ENCODE results near the gene TGM3.

TGM3 gene

DNA sequence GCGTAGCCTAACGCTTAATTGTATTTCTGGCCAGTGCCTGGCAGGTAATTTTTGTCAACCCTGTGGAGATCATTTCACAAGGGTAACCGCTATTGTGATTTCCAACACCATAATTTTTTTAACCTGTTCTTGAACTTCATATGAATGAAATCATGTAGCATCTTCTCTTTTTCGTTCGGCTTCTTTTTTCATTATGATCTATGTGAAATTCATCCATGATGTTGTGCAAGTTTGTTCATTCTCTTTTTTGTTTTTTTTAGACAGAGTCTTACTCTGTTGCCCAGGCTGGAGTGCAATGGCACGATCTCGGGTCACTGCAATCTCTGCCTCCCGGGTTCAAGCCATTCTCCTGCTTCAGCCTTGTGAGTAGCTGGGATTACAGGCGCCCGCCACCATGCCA is 42.5 kb upstream of the TGM3 start:
- no peak for DNase-seq (ENCODE audit: extremely low spot score)
- TF ChIP-seq, protein P1, sequence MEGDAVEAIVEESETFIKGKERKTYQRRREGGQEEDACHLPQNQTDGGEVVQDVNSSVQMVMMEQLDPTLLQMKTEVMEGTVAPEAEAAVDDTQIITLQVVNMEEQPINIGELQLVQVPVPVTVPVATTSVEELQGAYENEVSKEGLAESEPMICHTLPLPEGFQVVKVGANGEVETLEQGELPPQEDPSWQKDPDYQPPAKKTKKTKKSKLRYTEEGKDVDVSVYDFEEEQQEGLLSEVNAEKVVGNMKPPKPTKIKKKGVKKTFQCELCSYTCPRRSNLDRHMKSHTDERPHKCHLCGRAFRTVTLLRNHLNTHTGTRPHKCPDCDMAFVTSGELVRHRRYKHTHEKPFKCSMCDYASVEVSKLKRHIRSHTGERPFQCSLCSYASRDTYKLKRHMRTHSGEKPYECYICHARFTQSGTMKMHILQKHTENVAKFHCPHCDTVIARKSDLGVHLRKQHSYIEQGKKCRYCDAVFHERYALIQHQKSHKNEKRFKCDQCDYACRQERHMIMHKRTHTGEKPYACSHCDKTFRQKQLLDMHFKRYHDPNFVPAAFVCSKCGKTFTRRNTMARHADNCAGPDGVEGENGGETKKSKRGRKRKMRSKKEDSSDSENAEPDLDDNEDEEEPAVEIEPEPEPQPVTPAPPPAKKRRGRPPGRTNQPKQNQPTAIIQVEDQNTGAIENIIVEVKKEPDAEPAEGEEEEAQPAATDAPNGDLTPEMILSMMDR (IDR thresholded peaks at IDR 0.05; ENCODE audit: control extremely low read depth, extremely low read depth, low read depth, missing control alignments), result no peak
- CTCF ChIA-PET, result no interaction called here
- POLR2A ChIA-PET, result no interaction called here

DNA sequence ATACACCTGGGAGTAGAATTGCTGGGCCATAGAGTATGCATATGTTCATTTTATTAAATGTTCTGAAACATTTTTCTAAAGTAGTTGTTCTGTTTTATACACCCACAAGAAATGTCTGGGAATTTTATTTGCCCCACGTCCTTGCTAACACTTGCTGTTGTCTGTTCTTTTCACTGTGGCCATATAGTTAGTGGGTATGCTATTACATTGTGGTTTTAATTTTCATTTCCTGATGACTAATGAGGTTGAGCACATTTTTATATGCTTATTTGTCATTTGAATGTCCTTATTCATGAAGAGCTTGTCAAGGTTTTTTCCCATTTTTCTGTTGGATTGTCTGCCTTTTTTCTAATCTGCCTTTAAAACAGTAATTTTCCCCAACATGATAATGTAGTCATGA is 41.5 kb upstream of the TGM3 start:
- TF ChIP-seq, protein P1 (IDR thresholded peaks at IDR 0.05; ENCODE audit: control extremely low read depth, extremely low read depth, low read depth, missing control alignments), result no peak
- POLR2A ChIA-PET, result no interaction called here
- CTCF ChIA-PET, result no interaction called here
- DNase-seq (ENCODE audit: extremely low spot score), result no peak

DNA sequence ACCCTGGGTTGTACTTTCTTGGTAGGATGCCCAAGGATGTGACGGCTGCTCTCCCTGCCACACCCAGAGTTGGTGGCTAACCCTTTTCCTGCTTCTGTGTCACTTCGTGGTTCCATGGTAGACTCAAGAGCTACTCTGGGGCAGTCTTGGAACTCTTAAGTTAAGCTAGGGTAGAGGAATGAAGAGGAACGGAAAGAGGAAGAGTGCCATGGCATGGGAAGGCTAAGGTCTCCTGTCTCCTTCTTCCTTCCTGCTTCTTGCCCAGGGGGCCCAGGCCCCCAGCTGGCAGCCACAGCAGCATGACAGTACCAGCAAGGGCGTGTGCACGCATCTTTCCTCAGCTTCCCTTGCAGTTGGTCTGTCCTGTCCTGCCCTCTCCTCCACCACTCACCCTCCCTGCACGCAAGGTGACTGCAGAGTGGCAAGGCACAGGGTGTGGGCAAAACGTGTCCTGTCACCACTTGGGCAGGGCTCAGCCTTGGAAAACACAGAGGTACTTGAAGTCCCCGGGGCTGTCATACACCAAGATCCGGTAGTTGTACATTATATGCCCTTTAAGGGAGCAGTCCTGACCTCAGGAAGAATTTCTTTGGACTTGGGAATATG is 39.8 kb upstream of the TGM3 start:
- POLR2A ChIA-PET, result no interaction called here
- no peak for DNase-seq (ENCODE audit: extremely low spot score)
- TF ChIP-seq, protein P1 (IDR thresholded peaks at IDR 0.05; ENCODE audit: control extremely low read depth, extremely low read depth, low read depth, missing control alignments), result no peak
- CTCF ChIA-PET, result no interaction called here

DNA sequence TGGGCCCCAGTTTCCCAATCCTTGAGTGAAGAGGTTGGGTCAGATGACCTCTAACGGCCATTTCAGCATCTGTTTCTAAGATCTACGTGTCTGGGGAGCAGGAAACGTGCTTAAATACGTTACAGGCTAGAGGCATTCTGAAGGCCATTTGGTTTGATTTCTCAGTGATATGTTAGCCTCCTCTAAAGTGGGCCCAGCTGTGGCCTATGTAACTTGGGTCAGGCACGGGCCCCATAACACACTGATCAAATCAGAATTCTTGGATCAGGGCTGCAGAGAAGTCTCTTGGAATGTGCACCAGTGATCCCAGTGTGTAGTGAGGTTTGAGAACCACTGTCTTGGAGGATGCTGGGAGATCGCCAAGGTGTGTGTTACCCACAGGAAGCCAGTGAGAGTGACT is 36.1 kb upstream of the TGM3 start:
- TF ChIP-seq, protein P1 (IDR thresholded peaks at IDR 0.05; ENCODE audit: control extremely low read depth, extremely low read depth, low read depth, missing control alignments), result no peak
- no peak for DNase-seq (ENCODE audit: extremely low spot score)
- ChIA-PET POLR2A (no interaction called here), CTCF (interaction anchor here (1.2 to 1.3 kb wide), 3 partner anchors 11 to 87 kb away, joined by 3 to 6 read pairs (median 4); no protein-coding TSS in a partner anchor)

DNA sequence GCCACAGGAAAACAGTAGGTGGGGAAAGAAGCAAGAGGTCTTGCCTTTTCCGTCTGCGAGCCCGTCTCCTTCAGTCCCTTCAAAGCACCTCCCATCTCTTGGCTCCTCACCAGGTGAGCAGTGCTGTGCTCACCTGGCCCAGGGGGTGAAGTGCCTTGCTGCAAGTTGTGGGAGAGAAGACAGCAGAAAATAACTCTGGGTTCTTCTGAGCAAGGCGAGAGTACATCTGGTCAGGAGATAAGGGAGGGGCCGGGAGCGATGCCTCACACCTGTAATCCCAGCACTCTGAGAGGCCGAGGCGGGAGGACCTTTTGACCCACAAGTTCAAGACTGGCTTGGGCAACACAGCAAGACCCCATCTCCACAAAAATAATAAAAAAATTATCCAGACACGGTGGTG is 35.6 kb upstream of the TGM3 start:
- TF ChIP-seq, protein P1 (IDR thresholded peaks at IDR 0.05; ENCODE audit: control extremely low read depth, extremely low read depth, low read depth, missing control alignments), result no peak
- ChIA-PET POLR2A (no interaction called here), CTCF (no interaction called here)
- DNase-seq (ENCODE audit: extremely low spot score), result no peak

DNA sequence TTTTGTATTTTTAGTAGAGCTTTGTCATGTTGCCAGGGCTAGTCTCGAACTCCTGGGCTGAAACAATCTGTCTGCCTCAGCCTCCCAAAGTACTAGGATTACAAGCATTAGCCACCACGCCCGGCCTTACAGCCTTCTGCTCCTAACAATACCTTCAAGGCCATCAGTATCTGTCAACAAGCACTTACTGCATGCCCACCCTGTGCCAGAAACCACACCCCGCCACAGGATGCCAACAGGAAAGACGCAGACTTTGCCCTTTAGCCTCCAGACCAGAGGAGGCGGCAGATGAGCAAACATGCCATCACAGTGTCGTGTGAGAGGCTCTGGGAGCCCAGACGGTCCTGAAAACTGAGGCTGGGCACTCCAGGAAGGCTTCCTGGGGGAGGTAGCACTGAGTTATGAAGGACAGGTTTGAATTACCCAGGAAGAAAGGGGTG is 34.7 kb upstream of the TGM3 start:
- CTCF ChIA-PET, result no interaction called here
- no peak for DNase-seq (ENCODE audit: extremely low spot score)
- POLR2A ChIA-PET, result no interaction called here
- TF ChIP-seq, protein P1 (IDR thresholded peaks at IDR 0.05; ENCODE audit: control extremely low read depth, extremely low read depth, low read depth, missing control alignments), result no peak

DNA sequence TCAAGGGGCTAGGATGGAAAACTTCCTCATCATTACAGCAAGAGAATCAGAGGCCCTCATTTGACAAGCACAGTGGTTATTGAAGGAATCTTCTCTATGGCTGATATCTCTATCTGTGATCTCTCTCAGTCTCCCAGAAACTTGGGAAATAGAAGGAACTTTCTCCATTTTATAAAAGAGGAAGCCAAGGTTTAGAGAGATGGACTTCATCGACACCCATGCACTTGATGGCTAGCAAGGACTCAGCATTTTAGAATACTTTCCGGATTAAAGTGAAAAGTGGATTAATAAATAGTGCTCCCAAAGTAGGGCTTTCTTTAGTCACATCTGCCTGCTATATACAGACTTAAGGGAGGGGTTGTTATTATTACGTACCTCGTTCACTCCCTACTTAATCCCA is 34.2 kb upstream of the TGM3 start:
- CTCF ChIA-PET, result no interaction called here
- TF ChIP-seq, protein P1 (IDR thresholded peaks at IDR 0.05; ENCODE audit: control extremely low read depth, extremely low read depth, low read depth, missing control alignments), result no peak
- POLR2A ChIA-PET, result no interaction called here
- no peak for DNase-seq (ENCODE audit: extremely low spot score)
